ENCODE data around the gene PBRM1.

The PBRM1 gene

GRCh38 chr3:52511509-52511908 is 174.2 kb downstream of the PBRM1 start:
- no peak for DNase-seq (ENCODE audit: low read depth, low spot score)

DNA sequence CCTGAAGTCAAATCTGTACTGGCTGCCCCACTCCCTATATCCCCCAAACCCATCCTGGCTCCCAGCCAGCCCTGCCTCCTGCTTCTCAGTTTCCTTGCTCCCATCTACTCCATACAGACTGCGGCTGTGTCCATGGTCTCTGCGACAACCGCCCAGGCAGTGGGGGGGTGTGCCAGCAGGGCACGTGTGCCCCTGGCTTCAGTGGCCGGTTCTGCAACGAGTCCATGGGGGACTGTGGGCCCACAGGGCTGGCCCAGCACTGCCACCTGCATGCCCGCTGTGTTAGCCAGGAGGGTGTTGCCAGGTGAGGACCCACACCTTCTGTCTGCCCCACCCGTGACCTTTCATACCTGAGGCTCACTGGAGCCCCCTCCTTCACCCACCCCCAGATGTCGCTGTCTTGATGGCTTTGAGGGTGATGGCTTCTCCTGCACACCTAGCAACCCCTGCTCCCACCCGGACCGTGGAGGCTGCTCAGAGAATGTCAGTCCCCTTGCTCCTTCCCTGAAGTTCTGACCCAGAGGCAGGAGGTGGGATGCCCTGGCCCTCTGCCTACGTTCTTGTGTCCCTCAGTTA is 175.9 kb downstream of the PBRM1 start:
- no peak for DNase-seq (ENCODE audit: low read depth, low spot score)

- no peak for DNase-seq (ENCODE audit: low read depth, low spot score)
Measured at GRCh38 chr3:52507359-52507758, 178.4 kb downstream of the PBRM1 start.

GRCh38 chr3:52506266-52506966 is 179.3 kb downstream of the PBRM1 start:
- DNase-seq (ENCODE audit: low read depth, low spot score): no peak

DNA sequence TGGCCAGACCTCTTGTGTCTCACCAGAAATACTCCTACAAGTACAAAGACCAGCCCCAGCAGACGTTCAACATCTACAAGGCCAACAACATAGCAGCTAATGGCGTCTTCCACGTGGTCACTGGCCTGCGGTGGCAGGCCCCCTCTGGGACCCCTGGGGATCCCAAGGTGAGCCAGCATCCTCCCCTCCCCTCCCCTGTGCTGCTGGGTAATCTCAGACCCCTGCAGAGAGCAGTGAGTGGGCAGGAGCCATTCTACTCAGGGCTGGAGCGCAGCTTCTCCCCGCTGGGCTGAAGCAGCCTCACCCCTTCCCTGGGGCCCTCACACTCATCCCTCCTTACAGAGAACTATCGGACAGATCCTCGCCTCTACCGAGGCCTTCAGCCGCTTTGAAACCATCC is 180.7 kb downstream of the PBRM1 start:
- no peak for DNase-seq (ENCODE audit: low read depth, low spot score)

DNA sequence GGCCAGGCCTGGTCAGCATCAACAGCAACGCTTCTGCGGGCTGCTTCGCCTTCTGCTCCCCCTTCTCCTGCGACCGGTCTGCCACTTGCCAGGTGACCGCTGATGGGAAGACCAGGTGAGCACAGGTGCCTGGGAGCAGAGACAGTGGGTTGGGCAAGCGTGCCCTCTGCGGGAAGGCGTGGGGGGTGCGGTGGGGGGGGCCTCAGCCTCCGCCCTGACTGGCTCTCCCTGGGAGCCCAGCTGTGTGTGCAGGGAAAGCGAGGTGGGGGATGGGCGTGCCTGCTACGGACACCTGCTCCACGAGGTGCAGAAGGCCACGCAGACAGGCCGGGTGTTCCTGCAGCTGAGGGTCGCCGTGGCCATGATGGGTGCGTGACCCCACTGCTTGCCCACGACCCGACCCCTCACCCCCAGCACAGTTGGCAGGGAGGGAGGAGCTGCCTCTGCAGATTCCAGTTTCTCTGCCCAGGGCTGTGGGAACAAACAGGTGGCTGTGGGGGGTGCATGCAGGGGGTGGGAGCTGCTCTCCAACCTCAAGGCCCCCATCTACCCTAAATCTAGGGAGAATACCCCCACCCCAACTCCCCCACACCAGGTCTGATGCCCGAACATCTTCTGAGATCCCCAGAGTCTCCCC is 181.8 kb downstream of the PBRM1 start:
- no peak for DNase-seq (ENCODE audit: low read depth, low spot score)

DNA sequence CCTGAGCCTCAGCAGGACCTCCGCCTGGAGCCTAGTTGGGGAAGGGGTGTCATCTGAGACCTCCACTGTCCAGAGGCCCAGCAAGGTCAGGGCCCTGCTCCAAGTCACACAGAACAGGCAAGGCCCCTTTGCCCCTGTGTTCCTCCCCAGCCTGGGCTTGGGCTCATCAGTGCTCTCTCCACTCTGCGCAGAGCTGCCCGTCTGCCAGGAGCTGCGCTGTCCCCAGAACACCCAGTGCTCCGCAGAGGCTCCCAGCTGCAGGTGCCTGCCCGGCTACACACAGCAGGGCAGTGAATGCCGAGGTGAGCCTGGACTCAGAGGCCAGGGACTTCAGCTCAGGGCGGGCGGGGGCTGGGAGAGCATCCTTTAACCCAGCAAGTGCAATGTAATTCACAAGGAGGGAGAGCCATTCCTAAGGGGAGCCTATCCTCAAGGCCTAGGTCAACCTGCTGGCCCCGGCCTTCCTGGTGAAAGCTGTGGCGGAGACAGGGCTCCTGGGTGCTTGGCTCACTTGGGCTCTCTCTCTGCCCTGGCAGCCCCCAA is 182.8 kb downstream of the PBRM1 start:
- no peak for DNase-seq (ENCODE audit: low read depth, low spot score)

DNA sequence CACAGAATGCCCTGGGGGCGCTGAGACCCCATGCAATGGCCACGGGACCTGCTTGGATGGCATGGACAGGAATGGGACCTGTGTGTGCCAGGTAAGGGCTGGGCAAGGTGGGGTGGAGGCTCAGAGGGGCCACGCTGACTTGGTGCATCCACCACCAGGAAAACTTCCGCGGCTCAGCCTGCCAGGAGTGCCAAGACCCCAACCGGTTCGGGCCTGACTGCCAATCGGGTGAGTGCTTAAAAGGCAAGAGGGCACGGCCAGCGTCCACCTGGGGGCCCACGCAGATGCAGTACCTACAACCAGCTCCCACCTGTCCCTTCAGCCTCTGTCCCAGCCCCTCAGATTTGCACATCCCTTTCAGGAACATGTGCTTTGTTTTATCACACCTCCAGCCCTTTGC is 183.7 kb downstream of the PBRM1 start:
- DNase-seq (ENCODE audit: low read depth, low spot score): no peak

DNA sequence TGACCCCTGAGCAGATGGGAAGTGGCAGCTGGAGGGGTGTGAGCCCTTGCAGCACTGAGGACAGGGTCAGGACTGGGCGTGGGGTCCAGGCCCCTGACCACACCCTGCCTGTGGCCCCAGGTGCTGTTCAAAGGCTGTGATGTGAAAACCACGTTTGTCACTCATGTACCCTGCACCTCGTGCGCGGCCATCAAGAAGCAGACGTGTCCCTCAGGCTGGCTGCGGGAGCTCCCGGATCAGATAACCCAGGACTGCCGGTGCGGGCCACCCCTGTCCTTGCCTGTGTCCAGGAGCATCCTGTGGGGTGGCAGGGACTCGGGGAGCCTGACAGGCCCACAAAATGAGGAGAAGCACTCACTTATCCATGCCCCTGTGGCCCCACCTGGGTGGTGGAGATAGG is 184.7 kb downstream of the PBRM1 start:
- no peak for DNase-seq (ENCODE audit: low read depth, low spot score)

DNA sequence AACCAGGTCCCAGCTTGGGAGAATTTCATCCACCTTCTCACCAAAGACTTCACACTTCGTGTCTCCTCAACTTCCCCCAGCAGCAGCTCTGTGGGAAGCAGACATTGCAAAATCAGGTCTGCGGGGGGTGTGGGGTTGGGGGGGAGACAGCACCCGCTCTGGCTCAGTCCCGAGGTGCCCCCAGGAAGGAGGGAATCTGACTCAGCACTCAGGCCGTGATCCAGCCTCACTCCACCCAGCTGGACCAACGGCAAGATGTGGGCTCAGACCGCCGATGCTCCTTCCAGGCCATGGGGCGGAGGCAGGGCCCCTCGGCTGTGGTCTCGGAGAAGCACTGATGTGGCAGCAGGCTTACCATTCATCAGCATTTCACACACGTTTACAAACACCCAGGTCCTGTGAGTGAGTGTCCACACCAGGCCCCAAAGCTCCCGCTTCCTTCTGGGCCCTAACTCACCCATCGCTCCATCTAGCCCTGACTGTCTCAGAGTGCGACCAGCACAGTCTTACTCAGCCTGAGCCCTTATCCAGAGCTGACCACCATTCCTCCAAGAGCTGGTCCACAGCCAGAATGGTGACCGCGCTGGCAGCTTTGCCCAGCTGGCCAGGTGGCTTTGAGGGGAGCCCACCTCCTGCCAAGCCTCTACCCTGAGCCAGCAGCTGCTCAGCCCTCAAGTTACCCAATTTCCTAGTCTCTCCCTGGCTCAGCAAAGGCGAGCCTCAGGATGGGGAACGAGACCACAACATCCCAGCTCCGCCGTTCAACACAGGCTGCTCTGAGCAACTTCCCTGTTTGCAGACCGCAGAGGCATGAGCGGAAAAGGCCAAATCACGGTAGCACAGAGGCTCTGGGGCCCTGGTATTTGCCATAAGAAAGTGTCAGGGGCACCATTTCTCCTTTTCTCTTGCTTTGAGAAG is 187.3 kb downstream of the PBRM1 start:
- no peak for DNase-seq (ENCODE audit: low read depth, low spot score)

GRCh38 chr3:52495777-52496602 is 189.7 kb downstream of the PBRM1 start:
- DNase-seq (ENCODE audit: low read depth, low spot score): no peak
